Measurements from ENCODE around the gene SLC25A24. TPM values are rescaled to one million over a fixed set of nuclear protein-coding genes. Genes with fewer than 3 reads are reported as not detected.
"Not testable (repeated sequence)": the region's sequence is repeated elsewhere in the genome, so short reads cannot be mapped to it uniquely, and the experiment has no call there.

The SLC25A24 gene
- total RNA-seq, 2 experiments from 2014 or later, result 7.4 to 8.2 TPM

DNA sequence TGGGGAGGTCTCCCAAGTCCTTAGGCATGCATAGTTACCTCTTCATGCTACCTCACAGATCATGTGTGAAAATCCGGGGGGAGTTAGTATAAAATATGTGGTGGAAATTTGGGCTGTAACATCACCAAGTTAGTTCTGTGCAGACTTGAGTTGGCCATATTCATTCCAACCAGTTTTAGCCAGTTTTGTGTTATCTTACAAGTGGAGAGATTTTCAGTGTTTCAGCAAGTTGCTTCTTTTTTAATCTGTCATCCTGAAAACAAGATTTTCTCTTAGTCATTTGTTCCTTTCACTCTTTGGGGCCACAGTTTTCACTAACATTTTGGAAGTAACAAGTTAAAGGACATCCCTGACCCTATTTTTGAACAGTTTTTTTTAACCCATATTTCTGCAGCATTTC lies 11.3 kb downstream of the SLC25A24 start:
- Mint-ChIP-seq H3K9me3 (peaks cover 12% of the 10 kb centered on the region), H3K4me3 (no peak overlapping the region), H3K27ac (peak overlapping the region; percentile 34), H3K4me1 (ENCODE audit: low read depth) (peaks cover 12% of the 10 kb centered on the region), H3K36me3 (ENCODE audit: low read depth) (peaks cover 27% of the 10 kb centered on the region), H3K27me3 (no peaks in the 10 kb centered on the region)
- intact Hi-C loops (cut with micrococcal nuclease), result no loop called here
- CTCF ChIA-PET, result no interaction called here
- POLR2A ChIA-PET, result no interaction called here
- TF ChIP-seq, protein P1, sequence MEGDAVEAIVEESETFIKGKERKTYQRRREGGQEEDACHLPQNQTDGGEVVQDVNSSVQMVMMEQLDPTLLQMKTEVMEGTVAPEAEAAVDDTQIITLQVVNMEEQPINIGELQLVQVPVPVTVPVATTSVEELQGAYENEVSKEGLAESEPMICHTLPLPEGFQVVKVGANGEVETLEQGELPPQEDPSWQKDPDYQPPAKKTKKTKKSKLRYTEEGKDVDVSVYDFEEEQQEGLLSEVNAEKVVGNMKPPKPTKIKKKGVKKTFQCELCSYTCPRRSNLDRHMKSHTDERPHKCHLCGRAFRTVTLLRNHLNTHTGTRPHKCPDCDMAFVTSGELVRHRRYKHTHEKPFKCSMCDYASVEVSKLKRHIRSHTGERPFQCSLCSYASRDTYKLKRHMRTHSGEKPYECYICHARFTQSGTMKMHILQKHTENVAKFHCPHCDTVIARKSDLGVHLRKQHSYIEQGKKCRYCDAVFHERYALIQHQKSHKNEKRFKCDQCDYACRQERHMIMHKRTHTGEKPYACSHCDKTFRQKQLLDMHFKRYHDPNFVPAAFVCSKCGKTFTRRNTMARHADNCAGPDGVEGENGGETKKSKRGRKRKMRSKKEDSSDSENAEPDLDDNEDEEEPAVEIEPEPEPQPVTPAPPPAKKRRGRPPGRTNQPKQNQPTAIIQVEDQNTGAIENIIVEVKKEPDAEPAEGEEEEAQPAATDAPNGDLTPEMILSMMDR (IDR thresholded peaks at IDR 0.05), result no peak
- peak; percentile 42 for ATAC-seq
- no peak for DNase-seq

DNA sequence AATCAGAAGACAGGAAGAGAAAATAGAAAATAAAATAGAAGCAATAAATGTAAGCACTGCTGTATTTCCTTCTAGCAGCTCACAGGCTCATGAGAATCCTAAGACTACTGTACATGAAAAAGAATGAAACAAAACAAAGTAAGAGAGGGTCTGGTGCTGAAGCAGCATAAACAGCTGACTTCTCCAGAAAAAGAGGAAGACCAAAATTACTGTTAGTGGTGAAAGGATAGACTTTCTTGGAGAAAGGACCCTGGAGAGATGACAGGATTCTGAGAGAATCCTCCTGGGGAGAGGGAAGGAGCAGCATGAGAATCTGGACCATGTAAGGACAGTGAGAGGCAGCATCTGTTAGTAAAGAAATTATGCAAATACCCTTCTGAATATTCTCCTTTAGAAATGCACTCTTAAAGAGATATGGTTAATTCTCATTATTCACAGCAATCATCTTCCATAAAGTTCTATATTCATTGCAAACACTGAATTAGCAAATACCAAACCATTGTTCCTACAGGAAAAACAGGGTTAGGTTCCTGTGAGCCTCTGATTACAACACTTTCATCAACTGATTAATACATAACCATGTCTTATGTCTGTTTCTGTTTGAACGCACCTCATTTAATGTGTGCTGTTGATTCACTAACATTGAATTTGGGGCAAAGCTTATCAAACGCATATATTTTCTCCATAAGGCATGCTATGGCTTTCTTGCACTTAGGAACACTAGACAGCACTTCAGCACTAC lies 17.0 kb downstream of the SLC25A24 start:
- CTCF ChIA-PET, result no interaction called here
- Mint-ChIP-seq H3K36me3 (ENCODE audit: low read depth) (peaks cover 22% of the 10 kb centered on the region), H3K4me1 (ENCODE audit: low read depth) (peaks cover 2% of the 10 kb centered on the region), H3K27me3 (no peaks in the 10 kb centered on the region), H3K4me3 (no peak overlapping the region), H3K27ac (no peak overlapping the region), H3K9me3 (peaks cover 2% of the 10 kb centered on the region)
- POLR2A ChIA-PET, result no interaction called here
- ATAC-seq (no peak), DNase-seq (no peak)
- intact Hi-C loops (cut with micrococcal nuclease), result no loop called here
- TF ChIP-seq, protein P1 (IDR thresholded peaks at IDR 0.05), result no peak

DNA sequence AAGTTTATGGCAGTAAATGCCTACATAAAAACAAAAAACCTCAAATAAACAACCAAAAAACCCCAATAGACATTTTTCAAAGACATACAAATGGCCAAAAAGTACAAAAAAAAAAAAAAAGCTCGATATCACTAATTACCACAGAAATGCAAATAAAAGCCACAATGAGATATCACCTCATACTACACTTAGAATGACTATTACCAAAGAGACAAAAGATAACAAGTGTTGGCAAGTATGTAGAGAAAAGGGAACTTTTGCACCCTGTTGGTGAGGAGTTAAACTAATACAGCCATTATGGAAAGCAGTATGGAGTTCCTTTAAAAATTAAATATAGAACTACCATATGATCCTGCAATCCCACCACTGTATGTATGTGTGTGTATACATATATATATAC lies 21.1 kb downstream of the SLC25A24 start:
- Mint-ChIP-seq H3K36me3 (ENCODE audit: low read depth) (peaks cover 43% of the 10 kb centered on the region), H3K4me3 (no peak overlapping the region)
- DNase-seq, result no peak

DNA sequence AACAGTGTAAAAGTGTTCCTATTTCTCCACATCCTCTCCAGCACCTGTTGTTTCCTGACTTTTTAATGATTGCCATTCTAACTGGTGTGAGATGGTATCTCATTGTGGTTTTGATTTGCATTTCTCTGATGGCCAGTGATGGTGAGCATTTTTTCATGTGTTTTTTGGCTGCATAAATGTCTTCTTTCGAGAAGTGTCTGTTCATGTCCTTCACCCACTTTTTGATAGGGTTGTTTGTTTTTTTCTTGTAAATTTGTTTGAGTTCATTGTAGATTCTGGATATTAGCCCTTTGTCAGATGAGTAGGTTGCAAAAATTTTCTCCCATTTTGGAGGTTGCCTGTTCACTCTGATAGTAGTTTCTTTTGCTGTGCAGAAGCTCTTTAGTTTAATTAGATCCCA lies 37.7 kb downstream of the SLC25A24 start:
- CTCF ChIA-PET; H3K4me3 Mint-ChIP-seq; H3K4me1 Mint-ChIP-seq (ENCODE audit: low read depth); POLR2A ChIA-PET; H3K27ac Mint-ChIP-seq; H3K9me3 Mint-ChIP-seq; H3K27me3 Mint-ChIP-seq; H3K36me3 Mint-ChIP-seq (ENCODE audit: low read depth); ATAC-seq; DNase-seq; intact Hi-C loops (cut with micrococcal nuclease): not testable (repeated sequence)

More for the DNA sequence above, 21.1 kb downstream of the SLC25A24 start:
- ChIA-PET CTCF (no interaction called here), POLR2A (no interaction called here)
- TF ChIP-seq, protein P1 (IDR thresholded peaks at IDR 0.05), result no peak
- Mint-ChIP-seq H3K4me1 (ENCODE audit: low read depth) (peaks cover 9% of the 10 kb centered on the region), H3K27ac (no peak overlapping the region), H3K27me3 (no peaks in the 10 kb centered on the region), H3K9me3 (peaks cover 4% of the 10 kb centered on the region)
- no peak for ATAC-seq
- intact Hi-C loops (cut with micrococcal nuclease), result no loop called here

DNA sequence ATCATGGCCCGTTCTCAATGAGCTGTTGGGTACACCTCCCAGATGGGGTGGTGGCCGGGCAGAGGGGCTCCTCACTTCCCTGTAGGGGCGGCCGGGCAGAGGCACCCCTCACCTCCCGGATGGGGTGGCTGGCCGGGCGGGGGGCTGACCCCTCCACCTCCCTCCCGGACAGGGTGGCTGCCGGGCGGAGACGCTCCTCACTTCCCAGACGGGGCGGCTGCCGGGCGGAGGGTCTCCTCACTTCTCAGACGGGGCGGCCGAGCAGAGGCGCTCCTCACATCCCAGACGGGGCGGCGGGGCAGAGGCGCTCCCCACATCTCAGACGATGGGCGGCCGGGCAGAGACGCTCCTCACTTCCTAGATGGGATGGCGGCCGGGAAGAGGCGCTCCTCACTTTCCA lies 40.2 kb downstream of the SLC25A24 start:
- ATAC-seq; H3K4me1 Mint-ChIP-seq (ENCODE audit: low read depth); H3K4me3 Mint-ChIP-seq; H3K27me3 Mint-ChIP-seq; intact Hi-C loops (cut with micrococcal nuclease); POLR2A ChIA-PET; CTCF ChIA-PET; H3K27ac Mint-ChIP-seq; H3K36me3 Mint-ChIP-seq (ENCODE audit: low read depth); H3K9me3 Mint-ChIP-seq; DNase-seq: not testable (repeated sequence)

DNA sequence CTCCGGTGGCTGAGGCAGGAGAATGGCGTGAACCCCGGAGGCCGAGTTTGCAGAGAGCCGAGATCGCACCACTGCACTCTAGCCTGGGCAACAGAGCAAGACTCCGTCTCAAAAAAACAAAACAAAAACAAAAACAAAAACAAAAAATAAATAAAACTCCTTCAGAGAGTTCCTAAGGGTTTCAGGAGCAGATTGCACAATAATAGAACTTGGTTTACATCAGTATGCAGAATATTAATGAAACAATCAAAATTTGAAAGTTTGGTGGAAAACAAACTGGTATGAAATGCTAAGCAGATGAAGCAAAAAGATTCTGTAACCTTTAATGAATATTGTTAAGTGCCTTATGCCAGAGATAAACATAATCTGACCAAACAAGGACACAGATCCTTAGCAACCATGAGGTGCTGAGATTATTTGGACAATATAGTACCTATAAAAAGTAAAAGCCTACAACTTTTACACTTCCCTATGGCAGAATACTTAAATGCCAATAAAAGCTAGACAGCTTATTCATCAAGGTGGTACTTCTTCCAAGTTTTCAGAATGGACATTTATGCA lies 41.2 kb downstream of the SLC25A24 start:
- CTCF ChIA-PET, result no interaction called here
- H3K27ac Mint-ChIP-seq, result no peak overlapping the region
- no peak overlapping the region for H3K4me3 Mint-ChIP-seq

More for the DNA sequence above, 41.2 kb downstream of the SLC25A24 start:
- no peaks in the 10 kb centered on the region for H3K27me3 Mint-ChIP-seq
- TF ChIP-seq, protein P1 (IDR thresholded peaks at IDR 0.05), result no peak
- peaks cover 9% of the 10 kb centered on the region for H3K36me3 Mint-ChIP-seq (ENCODE audit: low read depth)
- intact Hi-C loops (cut with micrococcal nuclease), result no loop called here
- ATAC-seq (no peak), DNase-seq (no peak)
- POLR2A ChIA-PET, result no interaction called here
- H3K4me1 Mint-ChIP-seq (ENCODE audit: low read depth), result no peaks in the 10 kb centered on the region
- H3K9me3 Mint-ChIP-seq, result peaks cover 2% of the 10 kb centered on the region

Measured in activated CD8-positive, alpha-beta T cell treated with anti-CD3 and anti-CD28 coated beads for 36 hours (primary cell).